Prostate gland (tissue), 2 donors: ENCODE data around the gene PLCB1. TPM values are rescaled to one million over a fixed set of nuclear protein-coding genes. Genes with fewer than 3 reads are reported as not detected.

Experiments
- DNase-seq: peaks from one replicate; pipeline ENCODE4 v3.0.0-alpha.2; 2019; ENCODE audit warnings: low spot score
- H3K27ac ChIP-seq, 2 donors: fragments of 200-600 bp; sonication (generic); 2 replicates each; pipeline ENCODE4 v1.5.1; 2017 to 2019
- H3K27me3 ChIP-seq: fragments of 200-600 bp; sonication (generic); replicated peaks from 2 replicates; pipeline ENCODE4 v1.5.1; 2019; ENCODE audit not compliant: insufficient read depth
- H3K36me3 ChIP-seq, 2 donors: fragments of 200-600 bp; sonication (generic); 1 replicate in 1 of 2; 2 replicates in 1 of 2; pipeline versions ENCODE4 v1.5.1 to v1.8.1; 2017 to 2019
- H3K4me1 ChIP-seq: fragments of 200-600 bp; sonication (generic); replicated peaks from 2 replicates; pipeline ENCODE4 v1.5.1; 2019
- H3K4me3 ChIP-seq, 2 donors: fragments of 200-600 bp; sonication (generic); 2 replicates each; pipeline ENCODE4 v1.5.1; 2017 to 2019
- H3K9me3 ChIP-seq: fragments of 200-600 bp; sonication (generic); 2 replicates; pipeline ENCODE4 v1.5.1; 2017
- POLR2A ChIP-seq: fragments of 450-650 bp; IDR thresholded peaks from one replicate; pipeline ENCODE4 v1.6.1; 2016; ENCODE audit warnings: antibody characterized with exemption, mild to moderate bottlenecking
- POLR2AphosphoS5 ChIP-seq: sonication (generic); formaldehyde crosslinking; IDR thresholded peaks from one replicate; pipeline ENCODE4 v1.6.1; 2017; ENCODE audit warnings: antibody characterized with exemption
- WGBS: methylation state at CpG from one replicate; pipeline ENCODE4 v1.1.5; 2018; 5-methylcytosine and 5-hydroxymethylcytosine counted together
- intact Hi-C: fragments of 100-400 bp; cut with DNase I; formaldehyde crosslinking; loops from one replicate; pipeline ENCODE4 v1.14.2; 2022
- total RNA-seq, 2 donors: library from RNA; depleted of rRNA; stranded (reverse); fragments of >200 nt; gene quantifications; one replicate each; pipeline ENCODE4 v1.1.0, GENCODE V29; 2016
- TF ChIP-seq, protein P1 (sequence below), 4 experiments: fragments of 200-600 bp in 2 of 4; fragments of 450-650 bp in 2 of 4; sonication (generic) in 2 of 4; IDR thresholded peaks; 1 replicate in 3 of 4; 2 replicates in 1 of 4; pipeline ENCODE4 v1.5.1; 2016 to 2019; ENCODE audit warnings: antibody characterized with exemption in 4 of 4, mild to moderate bottlenecking in 2 of 4, moderate library complexity in 2 of 4

PLCB1 gene
- total RNA-seq, 2 donors from 2014 or later, result 24.3 to 26.3 TPM

DNA sequence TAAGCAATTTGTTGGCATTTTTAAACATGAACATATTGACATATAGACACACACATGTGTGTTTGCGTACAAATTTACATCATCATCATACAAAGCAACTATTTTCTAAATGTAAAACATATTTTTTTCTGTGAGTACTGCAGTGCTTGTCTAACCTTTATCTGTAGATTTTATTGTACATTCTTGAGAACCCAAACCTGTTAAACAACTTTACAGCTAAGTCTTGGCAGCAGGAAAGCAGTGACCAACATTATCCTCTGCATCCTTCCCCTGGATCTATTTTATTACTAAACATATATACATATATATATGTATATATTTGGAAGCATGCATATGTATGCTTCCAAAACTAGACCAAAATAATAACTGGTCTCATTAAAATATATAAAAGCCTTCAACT lies 10.4 kb upstream of the PLCB1 start:
- Histone ChIP-seq H3K36me3 (no peaks in the 10 kb centered on the region), H3K27me3 (no peaks in the 10 kb centered on the region), H3K27ac (no peak overlapping the region), H3K9me3 (no peaks in the 10 kb centered on the region), H3K4me1 (peaks cover 11% of the 10 kb centered on the region), H3K4me3 (no peak overlapping the region)
- intact Hi-C loops, result no loop called here
- TF ChIP-seq, protein P1, sequence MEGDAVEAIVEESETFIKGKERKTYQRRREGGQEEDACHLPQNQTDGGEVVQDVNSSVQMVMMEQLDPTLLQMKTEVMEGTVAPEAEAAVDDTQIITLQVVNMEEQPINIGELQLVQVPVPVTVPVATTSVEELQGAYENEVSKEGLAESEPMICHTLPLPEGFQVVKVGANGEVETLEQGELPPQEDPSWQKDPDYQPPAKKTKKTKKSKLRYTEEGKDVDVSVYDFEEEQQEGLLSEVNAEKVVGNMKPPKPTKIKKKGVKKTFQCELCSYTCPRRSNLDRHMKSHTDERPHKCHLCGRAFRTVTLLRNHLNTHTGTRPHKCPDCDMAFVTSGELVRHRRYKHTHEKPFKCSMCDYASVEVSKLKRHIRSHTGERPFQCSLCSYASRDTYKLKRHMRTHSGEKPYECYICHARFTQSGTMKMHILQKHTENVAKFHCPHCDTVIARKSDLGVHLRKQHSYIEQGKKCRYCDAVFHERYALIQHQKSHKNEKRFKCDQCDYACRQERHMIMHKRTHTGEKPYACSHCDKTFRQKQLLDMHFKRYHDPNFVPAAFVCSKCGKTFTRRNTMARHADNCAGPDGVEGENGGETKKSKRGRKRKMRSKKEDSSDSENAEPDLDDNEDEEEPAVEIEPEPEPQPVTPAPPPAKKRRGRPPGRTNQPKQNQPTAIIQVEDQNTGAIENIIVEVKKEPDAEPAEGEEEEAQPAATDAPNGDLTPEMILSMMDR (IDR thresholded peaks at IDR 0.05), result no peak
- TF ChIP-seq POLR2A, result no peak
- peak; percentile 23 for TF ChIP-seq POLR2AphosphoS5
- 60% methylated on average over 1 of the region's 1 CpG for WGBS
- no peak for DNase-seq

DNA sequence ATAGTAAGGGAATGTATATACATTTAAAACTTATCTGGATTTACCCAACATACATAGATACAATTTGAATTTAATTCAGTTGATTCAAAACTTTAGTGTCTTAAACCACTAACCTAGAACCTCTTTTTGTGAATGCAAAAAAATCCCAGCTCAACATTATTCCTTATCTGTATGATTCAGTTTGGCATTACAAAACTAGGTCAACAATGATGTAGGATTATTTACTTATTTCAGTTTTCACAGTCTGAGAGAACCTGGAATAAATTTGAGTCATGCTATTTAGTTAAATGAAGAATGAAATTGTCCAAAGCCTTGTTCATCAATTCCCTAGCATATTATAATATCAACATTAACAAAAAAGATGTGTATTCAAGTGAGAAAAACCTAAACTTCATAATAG lies 7.4 kb upstream of the PLCB1 start:
- Histone ChIP-seq H3K4me1 (peaks cover 4% of the 10 kb centered on the region), H3K36me3 (no peaks in the 10 kb centered on the region), H3K27me3 (no peaks in the 10 kb centered on the region), H3K4me3 (no peak overlapping the region), H3K9me3 (no peaks in the 10 kb centered on the region), H3K27ac (no peak overlapping the region)
- DNase-seq, result no peak
- TF ChIP-seq POLR2A (no peak), POLR2AphosphoS5 (no peak)
- TF ChIP-seq, protein P1 (IDR thresholded peaks at IDR 0.05), result no peak
- intact Hi-C loops, result no loop called here

DNA sequence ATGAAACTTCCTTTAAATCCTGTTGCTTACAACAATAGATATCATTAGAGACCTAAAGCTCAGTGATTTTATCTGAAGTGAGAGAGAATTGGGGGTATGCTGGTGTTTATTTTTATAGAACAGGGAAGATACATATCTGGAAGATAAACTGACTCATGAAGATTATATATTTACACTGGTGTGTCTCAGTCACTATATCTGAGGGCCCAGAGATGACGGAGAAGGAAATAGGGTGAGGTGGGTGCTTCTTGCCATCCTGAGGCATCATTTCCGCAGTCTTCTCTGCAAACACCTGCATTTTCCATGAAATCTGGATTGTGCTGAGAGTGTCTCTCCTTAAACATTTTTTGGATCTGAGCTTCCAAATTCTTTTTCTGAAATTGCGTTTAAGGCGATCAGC lies 5.9 kb upstream of the PLCB1 start:
- Histone ChIP-seq H3K4me1 (peaks cover 3% of the 10 kb centered on the region), H3K27me3 (no peaks in the 10 kb centered on the region), H3K27ac (no peak overlapping the region), H3K36me3 (no peaks in the 10 kb centered on the region), H3K4me3 (no peak overlapping the region), H3K9me3 (no peaks in the 10 kb centered on the region)
- TF ChIP-seq POLR2A (no peak), POLR2AphosphoS5 (no peak)
- TF ChIP-seq, protein P1 (IDR thresholded peaks at IDR 0.05), result no peak
- WGBS, result 61% methylated on average over 4 of the region's 4 CpGs
- intact Hi-C loops, result no loop called here
- no peak for DNase-seq

DNA sequence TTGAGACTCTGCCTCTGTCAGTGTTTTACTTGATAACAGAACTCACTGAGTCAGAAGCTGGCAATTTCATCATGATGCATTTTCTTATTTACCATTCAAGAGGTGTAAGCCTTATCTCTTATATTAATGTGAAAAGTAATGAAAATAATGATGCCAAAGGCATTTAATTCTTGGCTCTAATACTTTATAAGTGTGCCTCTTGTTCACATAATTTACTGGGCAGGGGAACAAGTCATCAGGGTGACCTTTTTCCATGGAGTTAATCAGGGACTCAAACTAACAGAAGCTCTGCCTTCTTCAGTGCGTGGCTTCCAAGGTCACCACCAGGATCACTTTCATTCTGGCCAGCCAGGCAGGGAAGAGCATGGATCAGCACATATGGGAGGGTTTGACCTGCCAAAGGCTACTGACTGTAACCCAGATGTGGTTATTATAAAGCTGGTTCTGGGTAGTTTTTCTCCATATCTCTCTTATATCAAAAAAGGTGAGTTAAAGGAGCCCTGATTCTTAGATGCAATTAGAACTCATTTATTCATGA lies 5.2 kb upstream of the PLCB1 start:
- Histone ChIP-seq H3K27ac (no peak overlapping the region), H3K9me3 (no peaks in the 10 kb centered on the region), H3K4me3 (no peak overlapping the region), H3K27me3 (no peaks in the 10 kb centered on the region), H3K4me1 (no peaks in the 10 kb centered on the region), H3K36me3 (no peaks in the 10 kb centered on the region)
- no peak for DNase-seq
- TF ChIP-seq POLR2A (no peak), POLR2AphosphoS5 (no peak)
- TF ChIP-seq, protein P1 (IDR thresholded peaks at IDR 0.05), result no peak
- intact Hi-C loops, result no loop called here
- WGBS, result 60% methylated on average over 1 of the region's 1 CpG

DNA sequence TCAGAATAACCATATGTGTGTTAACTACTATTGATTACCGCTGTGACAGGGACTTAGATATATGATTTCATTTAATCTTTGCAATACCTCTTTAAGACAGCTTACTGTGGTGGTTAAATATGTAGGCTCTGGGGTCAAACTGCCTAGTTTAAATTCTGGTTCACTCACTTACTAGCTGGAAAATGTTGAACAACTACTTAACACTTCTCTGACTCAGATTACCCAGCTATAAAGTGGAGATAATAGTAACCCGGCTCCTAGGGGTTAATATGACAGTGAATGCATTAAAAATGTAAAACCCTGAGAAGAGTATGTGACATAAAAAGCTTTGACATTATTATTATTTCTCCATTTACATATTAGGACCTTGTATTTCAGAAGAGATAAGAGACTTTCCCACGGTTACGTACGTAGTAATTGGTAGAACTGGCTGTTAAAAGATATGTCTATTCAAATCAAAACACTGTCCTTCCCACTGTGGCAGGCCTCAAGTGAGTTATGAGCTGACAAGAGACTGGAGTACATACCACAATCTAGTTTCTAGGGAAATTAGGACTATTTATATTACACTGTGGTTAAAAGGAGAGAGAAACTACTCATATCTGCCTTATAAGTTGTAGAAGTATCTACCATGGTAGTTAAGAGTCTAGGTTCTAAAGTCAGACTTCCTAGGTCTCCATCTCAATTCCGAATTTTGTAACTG lies 4.4 kb upstream of the PLCB1 start:
- Histone ChIP-seq H3K36me3 (no peaks in the 10 kb centered on the region), H3K27ac (no peak overlapping the region), H3K4me3 (no peak overlapping the region), H3K9me3 (no peaks in the 10 kb centered on the region), H3K4me1 (no peaks in the 10 kb centered on the region), H3K27me3 (no peaks in the 10 kb centered on the region)
- WGBS, result 65% methylated on average over 6 of the region's 6 CpGs
- intact Hi-C loops, result no loop called here
- TF ChIP-seq POLR2AphosphoS5, result no peak
- TF ChIP-seq, protein P1 (IDR thresholded peaks at IDR 0.05), result no peak
- no peak for TF ChIP-seq POLR2A
- DNase-seq, result no peak
